Measurements from ENCODE around the gene COMMD7.
"Not testable (repeated sequence)": the region's sequence is repeated elsewhere in the genome, so short reads cannot be mapped to it uniquely, and the experiment has no call there.

Gene COMMD7

DNA sequence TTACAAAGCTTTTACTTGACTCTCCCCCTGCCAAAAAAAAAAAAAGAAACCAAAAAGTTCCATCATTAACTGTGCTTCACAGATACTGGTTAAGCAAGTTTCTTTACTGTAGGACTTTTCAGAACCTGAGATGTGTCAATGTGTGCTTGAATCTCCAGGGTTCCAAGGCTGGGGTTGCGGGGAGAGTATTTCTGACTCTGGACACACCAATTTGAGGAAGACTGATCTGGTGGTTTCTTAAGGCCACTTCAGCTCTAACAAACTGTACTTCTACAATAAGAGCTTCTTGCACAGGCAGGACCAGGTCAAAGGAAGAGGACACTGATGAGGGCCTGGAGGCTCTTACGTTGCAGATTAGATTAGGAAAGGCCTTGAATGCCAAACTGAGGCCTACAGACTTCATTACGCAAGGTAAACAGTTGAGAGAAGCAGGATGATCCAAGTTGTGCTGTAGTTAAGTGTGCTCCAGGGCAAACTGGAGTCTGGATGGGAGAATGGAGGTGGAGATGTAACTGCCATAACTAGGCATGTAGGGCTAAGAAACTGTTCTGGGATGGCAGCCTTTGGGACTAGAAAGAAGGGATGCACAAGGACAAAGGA lies 24.4 kb downstream of the COMMD7 start:
- no peak for DNase-seq

DNA sequence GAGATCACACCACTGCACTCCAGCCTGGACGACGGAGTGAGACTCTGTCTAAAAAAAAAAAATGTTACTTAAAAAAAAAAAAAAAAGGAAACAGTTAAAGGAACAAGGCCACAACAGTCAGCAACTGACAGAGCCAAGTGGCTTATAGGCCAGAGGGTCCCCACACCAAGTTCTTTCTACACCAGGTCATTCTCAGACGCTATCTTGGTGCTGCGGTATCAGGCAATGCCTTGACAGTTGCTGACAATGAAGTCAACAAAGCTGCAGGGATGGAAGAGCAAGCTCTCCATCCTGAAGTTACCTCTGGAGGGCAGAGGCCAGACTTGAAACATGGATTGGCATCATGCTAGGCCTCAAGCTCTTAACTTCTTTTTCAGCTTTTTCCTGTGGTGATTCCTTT lies 31.9 kb downstream of the COMMD7 start:
- DNase-seq = no peak

DNA sequence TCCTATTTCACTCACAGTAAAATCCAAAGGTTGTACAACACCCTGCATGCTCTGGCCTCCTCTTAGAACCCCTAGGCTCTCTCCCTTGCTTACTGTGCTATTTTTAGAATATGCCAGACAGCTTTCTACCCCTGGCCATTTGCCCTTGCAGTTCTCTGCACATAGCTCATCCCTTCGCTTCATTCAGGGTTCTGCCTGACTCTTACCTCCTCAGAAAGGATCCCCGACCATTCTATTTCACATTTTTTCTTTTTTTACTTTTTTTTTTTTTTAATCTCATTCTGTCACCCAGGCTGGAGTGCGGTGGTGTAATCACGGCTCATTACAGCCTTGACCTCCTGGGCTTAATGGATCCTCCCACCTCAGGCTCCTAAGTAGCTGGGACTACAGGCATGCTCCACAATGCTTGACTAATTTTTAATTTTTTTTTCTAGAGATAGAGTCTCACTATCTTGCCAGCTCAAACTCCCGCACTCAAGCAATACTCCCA lies 33.6 kb downstream of the COMMD7 start:
- DNase-seq = no peak

- DNase-seq = not testable (repeated sequence)
Observed at GRCh38 chr20:32709029-32709631, 34.1 kb downstream of the COMMD7 start.

- no peak for DNase-seq
Observed at GRCh38 chr20:32707691-32708581, 35.3 kb downstream of the COMMD7 start.

DNA sequence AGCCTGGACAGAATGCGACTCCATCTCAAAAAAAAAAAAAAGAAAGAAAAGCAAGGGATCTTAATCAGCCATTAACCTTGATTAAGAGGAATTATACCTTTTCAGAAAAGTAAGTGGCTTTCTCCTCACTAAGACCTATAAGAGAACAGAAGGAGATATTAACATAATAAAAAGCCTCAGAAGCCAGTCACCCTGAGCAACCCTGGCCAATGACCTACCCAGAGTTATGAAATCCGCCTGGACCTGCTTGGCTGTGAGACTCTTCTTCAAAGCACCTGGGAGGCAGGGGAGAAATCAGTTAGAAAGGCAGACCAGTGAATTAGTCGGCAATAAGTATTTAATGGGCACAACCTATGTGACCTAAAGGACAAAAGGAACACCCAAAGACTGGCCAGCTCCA lies 36.8 kb downstream of the COMMD7 start:
- no peak for DNase-seq

DNA sequence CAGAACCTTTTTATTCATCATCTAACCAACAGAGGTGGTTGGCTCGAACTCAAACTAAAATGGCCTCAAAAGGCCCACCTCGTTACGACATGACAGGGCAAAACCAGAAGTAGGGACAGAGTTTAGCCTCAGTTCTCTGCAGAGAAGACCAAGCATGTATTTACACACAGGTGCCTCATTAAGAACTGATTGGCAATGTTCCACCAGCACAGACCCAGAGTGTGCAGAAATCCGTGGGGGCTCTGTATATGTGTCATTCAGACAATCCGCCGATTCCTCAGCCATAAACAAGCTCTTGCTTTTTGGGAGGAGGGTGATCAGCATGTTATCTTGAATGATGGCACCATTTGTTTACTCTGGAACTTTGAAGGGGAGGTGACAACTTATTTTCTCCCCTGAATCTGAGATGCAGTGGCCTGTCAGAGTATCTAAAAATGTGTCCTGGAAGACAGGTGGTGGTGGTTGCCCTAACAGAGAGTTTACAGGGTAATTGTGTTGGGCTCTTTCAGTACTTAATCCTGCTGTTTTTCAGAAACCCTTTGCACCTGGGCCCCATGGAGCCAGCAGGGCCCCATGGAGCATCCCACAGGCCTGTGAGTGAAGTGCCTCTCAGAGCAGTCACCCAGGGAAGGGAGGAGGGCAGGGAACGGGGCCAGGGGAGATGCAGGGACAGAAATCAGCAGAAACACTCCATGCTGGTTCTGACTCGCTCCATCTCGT lies 40.4 kb downstream of the COMMD7 start:
- no peak for DNase-seq

DNA sequence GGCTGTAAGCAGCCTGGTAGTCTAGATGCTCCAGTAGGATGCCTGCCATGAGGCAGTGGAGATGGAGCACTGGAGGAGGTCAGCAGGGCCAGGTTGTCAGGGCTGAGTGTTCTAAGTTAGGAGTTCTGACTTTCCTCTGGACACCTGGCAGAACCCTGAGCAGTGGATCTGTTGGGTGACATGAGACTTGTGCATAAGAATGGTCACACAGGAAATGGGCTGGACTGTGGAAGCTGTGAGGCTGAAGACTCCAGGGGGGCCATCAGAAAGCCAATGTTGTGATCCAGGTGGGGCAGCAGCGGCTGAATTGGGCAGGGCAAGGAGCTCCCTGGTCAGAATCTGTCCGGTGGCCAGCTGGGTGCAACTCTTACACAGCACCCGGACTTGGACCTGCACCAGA lies 45.7 kb downstream of the COMMD7 start:
- DNase-seq = no peak

GRCh38 chr20:32695089-32695488 lies 48.2 kb downstream of the COMMD7 start:
- no peak for DNase-seq

- DNase-seq = not testable (repeated sequence)
Observed at GRCh38 chr20:32688966-32689365, 54.3 kb downstream of the COMMD7 start.

- DNase-seq = no peak
Observed at GRCh38 chr20:32687180-32687532, 56.1 kb downstream of the COMMD7 start.

DNA sequence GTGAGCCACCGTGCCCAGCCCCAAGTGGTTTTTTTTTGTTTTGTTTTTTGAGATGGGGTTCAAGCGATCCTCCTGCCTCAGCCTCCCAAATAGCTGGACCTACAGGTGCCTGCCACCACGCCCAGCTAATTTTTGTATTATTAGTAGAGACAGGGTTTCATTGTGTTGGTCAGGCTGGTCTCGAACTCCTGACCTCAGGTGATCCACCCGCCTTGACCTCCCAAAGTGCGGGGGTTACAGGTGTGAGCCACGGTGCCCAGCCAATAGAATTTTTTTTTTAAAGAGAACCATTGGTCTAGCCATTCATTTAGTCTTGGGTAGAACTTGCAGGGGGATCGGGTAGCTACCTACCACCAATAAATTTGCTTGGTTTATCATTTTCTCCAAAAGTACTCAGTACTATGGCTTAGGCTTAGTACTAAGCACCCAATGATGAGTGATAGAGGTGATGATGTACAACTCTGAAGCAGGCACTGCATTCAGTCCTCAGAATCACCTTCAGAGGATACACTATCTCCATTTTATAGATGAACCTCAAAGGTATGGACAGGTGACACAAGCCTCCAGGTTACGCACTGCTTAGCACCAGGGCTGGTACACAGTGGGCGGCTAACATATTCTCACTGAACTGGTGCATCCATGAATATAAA lies 56.6 kb downstream of the COMMD7 start:
- DNase-seq = no peak

DNA sequence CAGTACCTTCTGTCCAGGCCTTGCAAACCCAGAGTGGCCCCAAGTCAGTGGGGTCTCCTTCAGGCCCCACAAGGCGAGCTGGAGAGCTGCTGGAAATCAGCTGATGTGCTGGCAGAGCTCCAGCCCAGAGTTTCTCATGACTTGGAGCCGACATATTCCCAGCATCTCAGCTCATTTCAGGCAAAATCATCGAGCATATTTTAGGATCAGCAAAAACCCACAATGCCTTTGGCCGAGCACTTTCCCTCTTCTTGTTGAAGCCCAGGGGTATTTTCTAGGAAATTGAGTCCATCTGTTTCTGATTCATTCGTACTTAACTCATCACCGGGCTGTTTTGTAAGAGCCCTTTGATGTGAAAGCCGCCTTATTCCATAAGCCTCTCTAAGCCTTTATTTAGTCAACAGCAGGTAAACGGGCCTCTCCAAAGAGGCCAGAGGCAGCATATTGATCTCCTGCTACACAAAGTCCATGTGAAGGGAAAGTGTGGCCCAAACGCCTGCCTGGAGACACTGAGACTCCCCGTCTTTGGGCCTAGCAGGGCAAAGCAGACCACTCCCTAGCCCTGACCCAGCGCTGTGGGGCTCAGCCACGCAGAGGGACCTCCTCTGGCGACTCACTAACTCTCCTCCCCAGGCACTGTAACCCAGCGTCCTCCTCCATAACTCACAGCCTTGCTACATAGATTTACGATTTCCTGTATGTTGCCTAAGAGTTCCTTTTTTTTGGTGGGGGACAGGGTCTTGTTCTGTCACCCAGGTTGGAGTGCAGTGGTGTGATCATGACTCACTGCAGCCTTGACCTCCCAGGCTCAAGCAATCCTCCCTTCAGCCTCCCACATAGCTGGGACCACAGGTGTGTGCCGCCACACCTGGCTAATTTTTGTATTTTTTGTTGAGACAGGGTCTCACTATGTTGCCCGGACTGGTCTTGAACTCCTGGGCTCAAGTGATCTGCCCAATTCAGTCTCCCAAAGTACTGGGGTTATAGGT lies 57.4 kb downstream of the COMMD7 start:
- DNase-seq = no peak

DNA sequence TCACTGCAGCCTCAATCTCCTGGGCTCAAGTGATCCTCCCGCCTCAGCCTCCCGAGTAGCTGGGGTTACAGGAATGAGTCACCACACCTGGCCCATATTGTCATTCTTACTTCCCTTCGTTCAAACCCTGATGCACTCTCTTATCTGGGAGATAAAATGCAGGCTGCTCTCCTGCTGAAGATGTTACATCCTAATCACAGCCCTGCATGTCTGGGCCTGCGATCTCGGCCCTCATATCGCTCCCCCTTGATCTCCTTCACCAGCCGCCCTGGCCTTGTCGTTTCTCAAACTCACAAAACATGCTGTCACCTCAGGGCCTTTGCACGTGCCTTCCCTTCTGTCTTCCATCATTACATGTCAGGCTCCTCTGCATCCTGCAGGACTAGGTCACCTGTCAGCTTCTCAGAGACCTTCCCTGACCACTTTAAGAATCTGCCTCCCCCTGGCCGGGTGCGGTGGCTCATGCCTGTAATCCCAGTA lies 60.7 kb downstream of the COMMD7 start:
- no peak for DNase-seq

- no peak for DNase-seq
Observed at GRCh38 chr20:32681175-32682084, 61.8 kb downstream of the COMMD7 start.

- DNase-seq = no peak
Observed at GRCh38 chr20:32680544-32681174, 62.6 kb downstream of the COMMD7 start.

GRCh38 chr20:32678948-32679347 lies 64.3 kb downstream of the COMMD7 start:
- no peak for DNase-seq

DNA sequence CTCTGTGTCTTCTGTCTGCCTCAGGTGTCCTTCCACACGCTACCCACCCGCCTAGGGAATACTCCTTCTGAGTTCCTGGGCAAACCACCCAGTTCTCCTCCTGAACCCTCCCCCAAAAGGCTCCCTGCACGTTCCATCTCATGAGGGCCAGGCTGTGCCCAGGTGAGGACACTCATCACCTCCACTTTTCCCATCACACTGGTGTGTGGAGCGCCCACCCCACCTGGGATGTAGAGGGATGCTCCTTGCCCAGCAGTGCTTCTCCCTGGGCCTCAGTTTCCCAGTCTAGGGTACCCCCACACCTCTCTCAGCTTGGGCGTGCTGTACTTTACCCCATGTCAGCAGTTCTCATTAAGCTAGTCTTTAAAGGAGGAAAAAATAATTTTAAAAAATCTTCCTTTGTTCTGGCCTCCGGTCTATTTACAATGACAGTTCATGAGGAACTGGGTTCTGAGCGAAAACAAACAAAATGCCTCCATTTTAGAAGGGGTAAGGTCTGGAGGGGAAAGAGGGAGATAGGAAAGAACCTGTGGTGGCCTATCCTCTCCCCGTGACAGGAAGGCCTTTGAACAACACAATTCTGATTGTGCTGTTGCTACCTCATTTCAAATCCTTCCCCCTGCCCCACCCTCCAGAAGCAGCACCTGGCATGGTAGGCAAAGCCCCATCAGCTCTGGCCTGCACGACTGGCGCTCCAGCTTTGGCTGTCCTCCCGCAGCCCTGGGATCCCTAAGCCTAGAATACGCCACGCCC lies 67.9 kb downstream of the COMMD7 start:
- no peak for DNase-seq

DNA sequence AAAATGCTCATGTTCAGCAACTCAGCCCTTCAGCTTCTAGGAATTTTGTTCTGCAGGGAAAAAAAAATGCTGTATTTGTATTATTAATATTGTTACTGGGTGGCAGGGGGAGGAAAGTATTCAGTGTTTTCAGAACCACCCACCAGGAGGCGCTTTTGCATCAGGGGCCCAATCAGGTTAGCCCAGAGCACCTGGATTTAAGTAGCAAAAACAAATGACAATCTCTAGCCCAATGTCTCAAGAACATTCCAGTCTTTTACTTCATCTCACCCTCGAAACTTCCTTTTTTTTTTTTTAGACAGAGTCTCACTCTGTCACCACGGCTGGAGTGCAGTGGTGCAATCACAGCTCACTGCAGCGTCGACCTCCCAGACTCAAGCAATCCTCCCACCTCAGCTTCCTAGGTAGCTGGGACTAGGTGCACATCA lies 68.9 kb downstream of the COMMD7 start:
- DNase-seq = no peak
